ENCODE results near the gene PTPN23. TPM values are rescaled to one million over a fixed set of nuclear protein-coding genes. Genes with fewer than 3 reads are reported as not detected.

The PTPN23 gene
- total and polyA plus RNA-seq, 2 experiments from 2014 or later: 14.3 to 48.8 TPM

DNA sequence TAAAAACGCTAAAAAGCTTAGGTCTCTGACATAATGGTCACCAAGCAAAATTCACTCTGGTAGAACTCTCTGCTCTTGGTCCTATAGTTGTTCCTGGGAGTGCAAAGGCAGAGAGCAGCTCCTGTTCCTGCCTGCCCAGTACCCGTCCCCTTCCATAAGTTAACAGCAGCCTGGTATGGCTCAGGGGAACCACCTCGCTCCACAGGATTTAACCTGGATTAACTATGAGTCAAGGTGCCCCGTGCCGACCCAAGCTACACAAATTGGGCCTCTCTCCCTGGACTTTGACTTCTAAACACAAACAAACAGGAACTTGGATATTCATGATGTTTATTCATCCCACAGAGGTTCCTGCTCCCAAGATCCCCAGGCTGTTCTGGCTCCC is 62.8 kb downstream of the PTPN23 start (continued):
- TF ChIP-seq EZH2 (IDR thresholded peaks at IDR 0.05; ENCODE audit: low read depth, unreplicated experiment): no peak

DNA sequence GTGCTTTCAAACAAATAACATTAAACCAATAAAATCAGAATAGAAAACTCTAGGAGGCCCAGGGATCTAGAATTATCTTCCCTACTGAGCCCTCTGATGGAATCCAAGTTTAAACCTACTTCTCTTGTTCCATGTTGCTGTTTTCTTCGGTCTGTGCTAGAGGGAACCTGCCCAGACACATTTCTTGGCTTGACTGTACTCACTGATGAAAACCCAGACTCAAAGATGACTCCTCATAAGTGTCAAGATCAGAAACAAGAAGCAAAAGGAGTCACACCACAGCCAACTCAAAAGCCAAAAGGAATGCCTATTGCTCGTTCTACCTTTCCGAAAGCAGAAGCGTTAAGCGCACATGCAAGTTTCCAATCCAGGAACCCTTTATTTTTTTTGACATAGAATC is 63.3 kb downstream of the PTPN23 start:
- Mint-ChIP-seq H3K9me3 (0 out of 3 replicates have a peak, but pooled peaks cover 5% of the 10 kb centered on the region), H3K27ac (peak overlapping the region; percentile 83), H3K36me3 (ENCODE audit: low read depth) (peaks cover 43% of the 10 kb centered on the region), H3K4me1 (peaks cover 13% of the 10 kb centered on the region), H3K4me3 (no peak overlapping the region), H3K27me3 (ENCODE audit: insufficient read depth, low read depth, poor library complexity) (no peaks in the 10 kb centered on the region)
- H3K4me2 ChIP-seq: no peak overlapping the region
- no peak for ATAC-seq
- H3K27ac ChIP-seq (ENCODE audit: low read depth): peak overlapping the region; percentile 78
- no peaks in the 10 kb centered on the region for H3K27me3 ChIP-seq (ENCODE audit: insufficient read depth)
- DNase-seq (ENCODE audit: low spot score): no peak
- H3F3A ChIP-seq (replicated peaks; ENCODE audit: low read depth): peaks cover 10% of the 10 kb centered on the region
- H3K9me2 ChIP-seq (ENCODE audit: insufficient read depth): no peaks in the 10 kb centered on the region
- 0 out of 2 replicates have a peak, but pooled peaks cover 8% of the 10 kb centered on the region for H3K4me1 ChIP-seq (ENCODE audit: insufficient read depth)
- H4K20me1 ChIP-seq (replicated peaks; ENCODE audit: insufficient read depth): peaks cover 18% of the 10 kb centered on the region
- H3K36me3 ChIP-seq (ENCODE audit: insufficient read depth): 0 out of 2 replicates have a peak, but pooled peaks cover 7% of the 10 kb centered on the region
- no peak overlapping the region for H3K4me3 ChIP-seq
- H2AFZ ChIP-seq: no peak overlapping the region
- TF ChIP-seq, protein P1, sequence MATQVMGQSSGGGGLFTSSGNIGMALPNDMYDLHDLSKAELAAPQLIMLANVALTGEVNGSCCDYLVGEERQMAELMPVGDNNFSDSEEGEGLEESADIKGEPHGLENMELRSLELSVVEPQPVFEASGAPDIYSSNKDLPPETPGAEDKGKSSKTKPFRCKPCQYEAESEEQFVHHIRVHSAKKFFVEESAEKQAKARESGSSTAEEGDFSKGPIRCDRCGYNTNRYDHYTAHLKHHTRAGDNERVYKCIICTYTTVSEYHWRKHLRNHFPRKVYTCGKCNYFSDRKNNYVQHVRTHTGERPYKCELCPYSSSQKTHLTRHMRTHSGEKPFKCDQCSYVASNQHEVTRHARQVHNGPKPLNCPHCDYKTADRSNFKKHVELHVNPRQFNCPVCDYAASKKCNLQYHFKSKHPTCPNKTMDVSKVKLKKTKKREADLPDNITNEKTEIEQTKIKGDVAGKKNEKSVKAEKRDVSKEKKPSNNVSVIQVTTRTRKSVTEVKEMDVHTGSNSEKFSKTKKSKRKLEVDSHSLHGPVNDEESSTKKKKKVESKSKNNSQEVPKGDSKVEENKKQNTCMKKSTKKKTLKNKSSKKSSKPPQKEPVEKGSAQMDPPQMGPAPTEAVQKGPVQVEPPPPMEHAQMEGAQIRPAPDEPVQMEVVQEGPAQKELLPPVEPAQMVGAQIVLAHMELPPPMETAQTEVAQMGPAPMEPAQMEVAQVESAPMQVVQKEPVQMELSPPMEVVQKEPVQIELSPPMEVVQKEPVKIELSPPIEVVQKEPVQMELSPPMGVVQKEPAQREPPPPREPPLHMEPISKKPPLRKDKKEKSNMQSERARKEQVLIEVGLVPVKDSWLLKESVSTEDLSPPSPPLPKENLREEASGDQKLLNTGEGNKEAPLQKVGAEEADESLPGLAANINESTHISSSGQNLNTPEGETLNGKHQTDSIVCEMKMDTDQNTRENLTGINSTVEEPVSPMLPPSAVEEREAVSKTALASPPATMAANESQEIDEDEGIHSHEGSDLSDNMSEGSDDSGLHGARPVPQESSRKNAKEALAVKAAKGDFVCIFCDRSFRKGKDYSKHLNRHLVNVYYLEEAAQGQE (IDR thresholded peaks at IDR 0.05; ENCODE audit: unreplicated experiment): no peak
- TF ChIP-seq STAT1 (IDR thresholded peaks at IDR 0.05; ENCODE audit: unreplicated experiment) (no peak), CREB1 (CRISPR knock-in tag; IDR thresholded peaks at IDR 0.05; ENCODE audit: low read depth) (no peak), ZNF114 (CRISPR knock-in tag; IDR thresholded peaks at IDR 0.05) (no peak), ZNF331 (CRISPR knock-in tag; IDR thresholded peaks at IDR 0.05; ENCODE audit: low read depth) (no peak), POLR2AphosphoS5 (IDR thresholded peaks at IDR 0.05; ENCODE audit: low read depth) (no peak), JUNB (IDR thresholded peaks at IDR 0.05; ENCODE audit: unreplicated experiment) (no peak), EZH2phosphoT487 (IDR thresholded peaks at IDR 0.05; ENCODE audit: unreplicated experiment) (no peak), EZH2 (IDR thresholded peaks at IDR 0.05; ENCODE audit: low read depth, unreplicated experiment) (no peak), NANOG (IDR thresholded peaks at IDR 0.05; ENCODE audit: borderline replicate concordance) (no peak)
- TF ChIP-seq, protein P2, sequence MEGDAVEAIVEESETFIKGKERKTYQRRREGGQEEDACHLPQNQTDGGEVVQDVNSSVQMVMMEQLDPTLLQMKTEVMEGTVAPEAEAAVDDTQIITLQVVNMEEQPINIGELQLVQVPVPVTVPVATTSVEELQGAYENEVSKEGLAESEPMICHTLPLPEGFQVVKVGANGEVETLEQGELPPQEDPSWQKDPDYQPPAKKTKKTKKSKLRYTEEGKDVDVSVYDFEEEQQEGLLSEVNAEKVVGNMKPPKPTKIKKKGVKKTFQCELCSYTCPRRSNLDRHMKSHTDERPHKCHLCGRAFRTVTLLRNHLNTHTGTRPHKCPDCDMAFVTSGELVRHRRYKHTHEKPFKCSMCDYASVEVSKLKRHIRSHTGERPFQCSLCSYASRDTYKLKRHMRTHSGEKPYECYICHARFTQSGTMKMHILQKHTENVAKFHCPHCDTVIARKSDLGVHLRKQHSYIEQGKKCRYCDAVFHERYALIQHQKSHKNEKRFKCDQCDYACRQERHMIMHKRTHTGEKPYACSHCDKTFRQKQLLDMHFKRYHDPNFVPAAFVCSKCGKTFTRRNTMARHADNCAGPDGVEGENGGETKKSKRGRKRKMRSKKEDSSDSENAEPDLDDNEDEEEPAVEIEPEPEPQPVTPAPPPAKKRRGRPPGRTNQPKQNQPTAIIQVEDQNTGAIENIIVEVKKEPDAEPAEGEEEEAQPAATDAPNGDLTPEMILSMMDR (conservative IDR thresholded peaks at IDR 0.05; ENCODE audit: low read depth in 2 of 2): no peak
- TF ChIP-seq, protein P3, sequence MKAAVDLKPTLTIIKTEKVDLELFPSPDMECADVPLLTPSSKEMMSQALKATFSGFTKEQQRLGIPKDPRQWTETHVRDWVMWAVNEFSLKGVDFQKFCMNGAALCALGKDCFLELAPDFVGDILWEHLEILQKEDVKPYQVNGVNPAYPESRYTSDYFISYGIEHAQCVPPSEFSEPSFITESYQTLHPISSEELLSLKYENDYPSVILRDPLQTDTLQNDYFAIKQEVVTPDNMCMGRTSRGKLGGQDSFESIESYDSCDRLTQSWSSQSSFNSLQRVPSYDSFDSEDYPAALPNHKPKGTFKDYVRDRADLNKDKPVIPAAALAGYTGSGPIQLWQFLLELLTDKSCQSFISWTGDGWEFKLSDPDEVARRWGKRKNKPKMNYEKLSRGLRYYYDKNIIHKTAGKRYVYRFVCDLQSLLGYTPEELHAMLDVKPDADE (IDR thresholded peaks at IDR 0.05): no peak
- TF ChIP-seq, protein P4, sequence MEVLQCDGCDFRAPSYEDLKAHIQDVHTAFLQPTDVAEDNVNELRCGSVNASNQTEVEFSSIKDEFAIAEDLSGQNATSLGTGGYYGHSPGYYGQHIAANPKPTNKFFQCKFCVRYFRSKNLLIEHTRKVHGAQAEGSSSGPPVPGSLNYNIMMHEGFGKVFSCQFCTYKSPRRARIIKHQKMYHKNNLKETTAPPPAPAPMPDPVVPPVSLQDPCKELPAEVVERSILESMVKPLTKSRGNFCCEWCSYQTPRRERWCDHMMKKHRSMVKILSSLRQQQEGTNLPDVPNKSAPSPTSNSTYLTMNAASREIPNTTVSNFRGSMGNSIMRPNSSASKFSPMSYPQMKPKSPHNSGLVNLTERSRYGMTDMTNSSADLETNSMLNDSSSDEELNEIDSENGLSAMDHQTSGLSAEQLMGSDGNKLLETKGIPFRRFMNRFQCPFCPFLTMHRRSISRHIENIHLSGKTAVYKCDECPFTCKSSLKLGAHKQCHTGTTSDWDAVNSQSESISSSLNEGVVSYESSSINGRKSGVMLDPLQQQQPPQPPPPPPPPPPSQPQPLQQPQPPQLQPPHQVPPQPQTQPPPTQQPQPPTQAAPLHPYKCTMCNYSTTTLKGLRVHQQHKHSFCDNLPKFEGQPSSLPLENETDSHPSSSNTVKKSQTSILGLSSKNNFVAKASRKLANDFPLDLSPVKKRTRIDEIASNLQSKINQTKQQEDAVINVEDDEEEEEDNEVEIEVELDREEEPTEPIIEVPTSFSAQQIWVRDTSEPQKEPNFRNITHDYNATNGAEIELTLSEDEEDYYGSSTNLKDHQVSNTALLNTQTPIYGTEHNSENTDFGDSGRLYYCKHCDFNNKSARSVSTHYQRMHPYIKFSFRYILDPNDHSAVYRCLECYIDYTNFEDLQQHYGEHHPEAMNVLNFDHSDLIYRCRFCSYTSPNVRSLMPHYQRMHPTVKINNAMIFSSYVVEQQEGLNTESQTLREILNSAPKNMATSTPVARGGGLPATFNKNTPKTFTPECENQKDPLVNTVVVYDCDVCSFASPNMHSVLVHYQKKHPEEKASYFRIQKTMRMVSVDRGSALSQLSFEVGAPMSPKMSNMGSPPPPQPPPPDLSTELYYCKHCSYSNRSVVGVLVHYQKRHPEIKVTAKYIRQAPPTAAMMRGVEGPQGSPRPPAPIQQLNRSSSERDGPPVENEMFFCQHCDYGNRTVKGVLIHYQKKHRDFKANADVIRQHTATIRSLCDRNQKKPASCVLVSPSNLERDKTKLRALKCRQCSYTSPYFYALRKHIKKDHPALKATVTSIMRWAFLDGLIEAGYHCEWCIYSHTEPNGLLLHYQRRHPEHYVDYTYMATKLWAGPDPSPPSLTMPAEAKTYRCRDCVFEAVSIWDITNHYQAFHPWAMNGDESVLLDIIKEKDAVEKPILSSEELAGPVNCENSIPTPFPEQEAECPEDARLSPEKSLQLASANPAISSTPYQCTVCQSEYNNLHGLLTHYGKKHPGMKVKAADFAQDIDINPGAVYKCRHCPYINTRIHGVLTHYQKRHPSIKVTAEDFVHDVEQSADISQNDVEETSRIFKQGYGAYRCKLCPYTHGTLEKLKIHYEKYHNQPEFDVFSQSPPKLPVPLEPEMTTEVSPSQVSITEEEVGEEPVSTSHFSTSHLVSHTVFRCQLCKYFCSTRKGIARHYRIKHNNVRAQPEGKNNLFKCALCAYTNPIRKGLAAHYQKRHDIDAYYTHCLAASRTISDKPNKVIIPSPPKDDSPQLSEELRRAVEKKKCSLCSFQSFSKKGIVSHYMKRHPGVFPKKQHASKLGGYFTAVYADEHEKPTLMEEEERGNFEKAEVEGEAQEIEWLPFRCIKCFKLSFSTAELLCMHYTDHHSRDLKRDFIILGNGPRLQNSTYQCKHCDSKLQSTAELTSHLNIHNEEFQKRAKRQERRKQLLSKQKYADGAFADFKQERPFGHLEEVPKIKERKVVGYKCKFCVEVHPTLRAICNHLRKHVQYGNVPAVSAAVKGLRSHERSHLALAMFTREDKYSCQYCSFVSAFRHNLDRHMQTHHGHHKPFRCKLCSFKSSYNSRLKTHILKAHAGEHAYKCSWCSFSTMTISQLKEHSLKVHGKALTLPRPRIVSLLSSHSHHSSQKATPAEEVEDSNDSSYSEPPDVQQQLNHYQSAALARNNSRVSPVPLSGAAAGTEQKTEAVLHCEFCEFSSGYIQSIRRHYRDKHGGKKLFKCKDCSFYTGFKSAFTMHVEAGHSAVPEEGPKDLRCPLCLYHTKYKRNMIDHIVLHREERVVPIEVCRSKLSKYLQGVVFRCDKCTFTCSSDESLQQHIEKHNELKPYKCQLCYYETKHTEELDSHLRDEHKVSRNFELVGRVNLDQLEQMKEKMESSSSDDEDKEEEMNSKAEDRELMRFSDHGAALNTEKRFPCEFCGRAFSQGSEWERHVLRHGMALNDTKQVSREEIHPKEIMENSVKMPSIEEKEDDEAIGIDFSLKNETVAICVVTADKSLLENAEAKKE (CRISPR knock-in tag; IDR thresholded peaks at IDR 0.05): no peak
- H3K79me2 ChIP-seq (replicated peaks; ENCODE audit: insufficient read depth): peaks cover 80% of the 10 kb centered on the region

All from GM23338 (cell line).